Karpas-422 (cell line): ENCODE results near the gene CADM1. TPM values are rescaled to one million over a fixed set of nuclear protein-coding genes. Genes with fewer than 3 reads are reported as not detected.

Experiments used
- DNase-seq: peaks from one replicate; pipeline ENCODE4 v3.0.0-alpha.2; 2015
- H2AFZ ChIP-seq: fragments of 200-600 bp; sonication (generic); 2 replicates; pipeline ENCODE4 v1.6.1; 2014; ENCODE audit warnings: antibody characterized with exemption, low read length, mixed read lengths
- H3K27ac ChIP-seq: fragments of 200-600 bp; sonication (generic); 2 replicates; pipeline ENCODE4 v1.5.1; 2014; ENCODE audit warnings: mild to moderate bottlenecking, low read length, moderate library complexity
- H3K27me3 ChIP-seq: fragments of 200-600 bp; sonication (generic); 2 replicates; pipeline ENCODE4 v1.6.1; 2014; ENCODE audit warnings: low read length, mixed read lengths
- H3K36me3 ChIP-seq: fragments of 200-600 bp; sonication (generic); 2 replicates; pipeline ENCODE4 v1.6.1; 2014; ENCODE audit warnings: low read length, mixed read lengths; ENCODE audit not compliant: insufficient read depth
- H3K4me1 ChIP-seq: fragments of 200-600 bp; sonication (generic); 2 replicates; pipeline ENCODE4 v1.6.1; 2014; ENCODE audit warnings: mild to moderate bottlenecking, low read length, mixed read lengths
- H3K4me2 ChIP-seq: fragments of 200-600 bp; sonication (generic); 2 replicates; pipeline ENCODE4 v1.6.1; 2014; ENCODE audit warnings: low read length, low read depth, mild to moderate bottlenecking; ENCODE audit not compliant: poor library complexity, severe bottlenecking
- H3K4me3 ChIP-seq: fragments of 200-600 bp; sonication (generic); 2 replicates; pipeline ENCODE4 v1.5.1; 2014; ENCODE audit warnings: mild to moderate bottlenecking, antibody characterized with exemption, low read length, mixed read lengths
- H3K79me2 ChIP-seq: fragments of 200-600 bp; sonication (generic); 2 replicates; pipeline ENCODE4 v1.6.1; 2014; ENCODE audit warnings: mild to moderate bottlenecking, low read length, mixed read lengths
- H3K9ac ChIP-seq: fragments of 200-600 bp; sonication (generic); 2 replicates; pipeline ENCODE4 v1.6.0; 2014; ENCODE audit warnings: low read length
- H3K9me2 ChIP-seq: fragments of 200-600 bp; sonication (generic), shearing (Covaris generic); replicated peaks from 2 replicates; pipeline ENCODE4 v1.6.0; 2014; ENCODE audit warnings: mild to moderate bottlenecking, low read length, moderate library complexity; ENCODE audit not compliant: insufficient read depth
- H3K9me3 ChIP-seq: fragments of 300-700, 200-600 bp; sonication (generic); 2 replicates; pipeline ENCODE4 v1.6.1; 2014; ENCODE audit warnings: low read length, mixed read lengths
- H4K20me1 ChIP-seq: fragments of 200-600 bp; sonication (generic); 2 replicates; pipeline ENCODE4 v1.6.1; 2014; ENCODE audit warnings: mild to moderate bottlenecking, antibody characterized with exemption, low read length, low read depth; ENCODE audit not compliant: insufficient read depth
- total RNA-seq: library from RNA; depleted of rRNA; stranded (reverse); fragments of >200 nt; shearing (Covaris generic); gene quantifications from 2 replicates; pipeline ENCODE4 v1.2.3, GENCODE V29; 2014; ENCODE audit warnings: low replicate concordance

Gene CADM1
- total RNA-seq, 1 experiment from 2014 or later, result not detected

DNA sequence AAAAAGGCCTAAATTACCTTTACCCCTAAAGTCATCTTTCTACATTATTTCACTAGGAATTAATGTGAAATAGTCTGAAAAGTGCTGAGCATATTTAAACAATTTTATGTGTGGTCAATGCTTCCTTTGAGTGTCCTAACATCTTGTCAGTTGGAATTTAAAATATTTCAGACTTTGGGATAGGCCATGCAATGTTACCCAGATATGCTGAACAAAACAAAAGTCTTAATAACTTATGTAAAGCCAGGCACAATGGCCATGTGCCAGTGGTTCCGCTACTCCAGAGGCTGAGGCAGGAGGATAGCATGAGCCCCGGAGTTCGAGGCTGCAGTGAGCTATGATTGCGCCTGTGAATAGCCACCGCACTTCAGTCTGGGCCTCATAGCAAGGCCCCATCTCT lies 137.4 kb downstream of the CADM1 start:
- Histone ChIP-seq H4K20me1 (no peaks in the 10 kb centered on the region), H3K4me3 (no peak overlapping the region), H3K9me3 (no peaks in the 10 kb centered on the region), H2AFZ (no peak overlapping the region), H3K27ac (no peak overlapping the region), H3K27me3 (no peaks in the 10 kb centered on the region), H3K36me3 (no peaks in the 10 kb centered on the region), H3K9me2 (no peaks in the 10 kb centered on the region), H3K4me1 (no peaks in the 10 kb centered on the region), H3K9ac (no peak overlapping the region), H3K79me2 (no peaks in the 10 kb centered on the region), H3K4me2 (no peak overlapping the region)
- DNase-seq, result no peak

GRCh38 chr11:115365907-115366306 lies 138.3 kb downstream of the CADM1 start:
- no peaks in the 10 kb centered on the region for H3K79me2 ChIP-seq
- DNase-seq, result no peak
- no peak overlapping the region for H3K9ac ChIP-seq
- H3K4me3 ChIP-seq, result no peak overlapping the region
- H3K4me2 ChIP-seq, result no peak overlapping the region
- H3K36me3 ChIP-seq, result no peaks in the 10 kb centered on the region
- H4K20me1 ChIP-seq, result no peaks in the 10 kb centered on the region
- no peaks in the 10 kb centered on the region for H3K4me1 ChIP-seq
- H3K27me3 ChIP-seq, result no peaks in the 10 kb centered on the region
- no peaks in the 10 kb centered on the region for H3K9me2 ChIP-seq
- H3K27ac ChIP-seq, result no peak overlapping the region
- no peak overlapping the region for H2AFZ ChIP-seq
- no peaks in the 10 kb centered on the region for H3K9me3 ChIP-seq

DNA sequence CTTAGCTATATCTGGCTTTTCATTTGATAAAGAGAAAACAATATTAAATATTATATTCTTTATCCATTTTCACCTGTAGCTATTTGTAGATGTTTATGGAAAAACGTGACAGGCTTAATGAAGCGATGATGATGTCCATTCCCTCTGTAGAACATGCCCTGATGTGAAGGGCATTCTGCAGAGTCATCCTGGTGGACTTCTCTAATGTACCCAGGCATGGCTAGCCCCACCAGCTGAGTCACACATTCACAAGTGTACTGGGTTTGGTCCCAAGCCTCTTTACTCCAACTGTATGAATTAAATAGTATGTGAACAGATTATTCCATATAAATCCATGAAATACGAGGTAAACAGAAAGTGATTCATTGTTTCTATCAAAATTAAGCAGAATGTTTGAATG lies 139.3 kb downstream of the CADM1 start:
- no peak overlapping the region for H3K4me3 ChIP-seq
- H3K79me2 ChIP-seq, result no peaks in the 10 kb centered on the region
- H3K9me3 ChIP-seq, result no peaks in the 10 kb centered on the region
- no peaks in the 10 kb centered on the region for H3K4me1 ChIP-seq
- no peaks in the 10 kb centered on the region for H4K20me1 ChIP-seq
- no peaks in the 10 kb centered on the region for H3K9me2 ChIP-seq
- no peak for DNase-seq
- H3K27ac ChIP-seq, result no peak overlapping the region
- H3K27me3 ChIP-seq, result no peaks in the 10 kb centered on the region
- no peak overlapping the region for H3K4me2 ChIP-seq
- no peaks in the 10 kb centered on the region for H3K36me3 ChIP-seq
- no peak overlapping the region for H2AFZ ChIP-seq
- no peak overlapping the region for H3K9ac ChIP-seq

DNA sequence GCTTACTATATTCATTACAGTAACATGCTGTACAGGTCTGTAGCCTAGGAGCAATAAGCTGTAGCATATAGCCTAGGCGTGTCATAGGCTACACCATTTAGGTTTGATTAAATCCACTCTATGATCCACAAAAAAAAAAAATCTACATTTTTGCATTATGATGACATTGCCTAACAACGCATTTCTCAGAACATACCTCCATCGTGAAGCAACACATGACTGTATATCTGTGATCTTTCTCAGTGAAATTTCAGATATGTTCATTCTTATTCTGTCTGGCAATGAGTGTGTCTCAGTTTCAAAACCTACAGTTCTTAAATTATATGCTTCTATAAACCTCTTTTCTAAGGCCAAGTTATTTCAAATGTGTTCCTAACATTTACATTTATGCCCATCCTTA lies 140.3 kb downstream of the CADM1 start:
- no peak overlapping the region for H2AFZ ChIP-seq
- no peaks in the 10 kb centered on the region for H3K9me3 ChIP-seq

DNA sequence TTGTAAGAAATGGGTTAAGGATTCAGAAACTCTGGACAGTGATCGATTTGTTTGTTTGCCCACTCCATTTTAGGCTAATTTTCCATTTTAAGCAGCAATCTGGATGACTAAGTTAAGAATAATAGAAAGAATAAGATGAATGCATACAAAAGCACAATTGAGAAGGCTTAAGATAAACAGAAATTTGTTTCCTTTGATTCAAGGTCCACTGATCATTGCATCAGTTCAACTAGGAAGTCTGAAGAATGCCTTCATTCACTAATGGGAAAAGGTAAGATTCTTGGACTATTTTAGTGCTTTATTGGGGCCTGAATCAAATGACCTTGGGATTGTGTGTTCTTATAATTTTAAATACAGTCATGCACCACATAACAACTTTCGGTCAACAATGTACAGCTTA lies 140.8 kb downstream of the CADM1 start:
- H3K9ac ChIP-seq, result no peak overlapping the region
- H3K9me2 ChIP-seq, result no peaks in the 10 kb centered on the region
- no peak overlapping the region for H2AFZ ChIP-seq
- H3K9me3 ChIP-seq, result no peaks in the 10 kb centered on the region
- H3K4me3 ChIP-seq, result no peak overlapping the region
- H3K4me2 ChIP-seq, result no peak overlapping the region
- no peaks in the 10 kb centered on the region for H3K4me1 ChIP-seq
- no peak for DNase-seq
- no peaks in the 10 kb centered on the region for H4K20me1 ChIP-seq
- no peaks in the 10 kb centered on the region for H3K27me3 ChIP-seq
- H3K36me3 ChIP-seq, result no peaks in the 10 kb centered on the region
- no peaks in the 10 kb centered on the region for H3K79me2 ChIP-seq
- no peak overlapping the region for H3K27ac ChIP-seq

More for the DNA sequence above, 140.3 kb downstream of the CADM1 start:
- Histone ChIP-seq H3K4me2 (no peak overlapping the region), H3K4me3 (no peak overlapping the region), H3K9me2 (no peaks in the 10 kb centered on the region), H3K27me3 (no peaks in the 10 kb centered on the region), H3K27ac (no peak overlapping the region), H3K4me1 (no peaks in the 10 kb centered on the region), H3K9ac (no peak overlapping the region), H3K79me2 (no peaks in the 10 kb centered on the region), H4K20me1 (no peaks in the 10 kb centered on the region), H3K36me3 (no peaks in the 10 kb centered on the region)
- no peak for DNase-seq

GRCh38 chr11:115362997-115363396 lies 141.2 kb downstream of the CADM1 start:
- no peak overlapping the region for H3K4me2 ChIP-seq
- H3K4me1 ChIP-seq, result no peaks in the 10 kb centered on the region
- no peaks in the 10 kb centered on the region for H4K20me1 ChIP-seq
- no peaks in the 10 kb centered on the region for H3K36me3 ChIP-seq
- H3K79me2 ChIP-seq, result no peaks in the 10 kb centered on the region
- no peak overlapping the region for H3K27ac ChIP-seq
- H3K9me3 ChIP-seq, result no peaks in the 10 kb centered on the region
- DNase-seq, result no peak
- no peaks in the 10 kb centered on the region for H3K27me3 ChIP-seq
- no peaks in the 10 kb centered on the region for H3K9me2 ChIP-seq
- H2AFZ ChIP-seq, result no peak overlapping the region
- no peak overlapping the region for H3K4me3 ChIP-seq
- H3K9ac ChIP-seq, result no peak overlapping the region

- H3K36me3 ChIP-seq, result no peaks in the 10 kb centered on the region
- H3K9me3 ChIP-seq, result no peaks in the 10 kb centered on the region
- no peak overlapping the region for H3K4me3 ChIP-seq
- no peaks in the 10 kb centered on the region for H3K27me3 ChIP-seq
- no peak for DNase-seq
- no peaks in the 10 kb centered on the region for H3K4me1 ChIP-seq
- no peak overlapping the region for H3K9ac ChIP-seq
- no peaks in the 10 kb centered on the region for H3K79me2 ChIP-seq
- no peaks in the 10 kb centered on the region for H3K9me2 ChIP-seq
- no peak overlapping the region for H3K27ac ChIP-seq
- no peaks in the 10 kb centered on the region for H4K20me1 ChIP-seq
- H2AFZ ChIP-seq, result no peak overlapping the region
- no peak overlapping the region for H3K4me2 ChIP-seq
Measured at GRCh38 chr11:115361025-115361424, 143.2 kb downstream of the CADM1 start.

DNA sequence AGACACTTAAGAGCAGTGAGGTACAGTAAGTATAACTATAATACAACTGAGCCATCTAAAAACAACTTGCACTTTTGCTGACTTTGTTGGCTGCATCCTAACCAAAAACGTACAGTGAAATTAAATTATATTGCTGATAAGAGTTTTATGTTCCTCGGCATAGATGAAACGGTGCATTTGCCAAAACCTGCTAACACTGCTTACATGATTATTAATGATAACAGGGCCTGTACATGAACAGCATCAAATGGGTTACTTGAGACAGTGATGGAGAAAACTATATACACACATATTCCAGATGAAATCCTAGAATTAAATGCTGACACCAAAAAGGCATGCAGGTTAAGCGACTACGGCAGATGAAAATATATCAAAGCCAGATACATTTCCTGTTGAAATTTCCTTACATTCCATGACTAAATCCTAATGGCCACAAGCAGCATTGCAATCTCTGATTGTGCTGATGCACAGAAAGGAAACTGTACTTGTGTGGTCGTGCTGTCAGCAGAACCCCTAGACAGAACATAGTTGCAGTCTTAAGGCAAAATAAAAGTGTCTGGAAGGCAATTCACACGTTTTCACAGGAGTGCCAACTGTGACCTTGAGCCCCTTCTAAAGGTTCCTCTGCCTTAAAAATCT lies 143.9 kb downstream of the CADM1 start:
- no peak overlapping the region for H3K4me2 ChIP-seq
- no peaks in the 10 kb centered on the region for H4K20me1 ChIP-seq
- no peak for DNase-seq
- H3K36me3 ChIP-seq, result no peaks in the 10 kb centered on the region
- no peak overlapping the region for H3K4me3 ChIP-seq
- H3K79me2 ChIP-seq, result no peaks in the 10 kb centered on the region
- H3K9ac ChIP-seq, result no peak overlapping the region
- no peak overlapping the region for H2AFZ ChIP-seq
- no peaks in the 10 kb centered on the region for H3K27me3 ChIP-seq
- H3K27ac ChIP-seq, result no peak overlapping the region
- no peaks in the 10 kb centered on the region for H3K9me2 ChIP-seq
- H3K9me3 ChIP-seq, result no peaks in the 10 kb centered on the region
- no peaks in the 10 kb centered on the region for H3K4me1 ChIP-seq

DNA sequence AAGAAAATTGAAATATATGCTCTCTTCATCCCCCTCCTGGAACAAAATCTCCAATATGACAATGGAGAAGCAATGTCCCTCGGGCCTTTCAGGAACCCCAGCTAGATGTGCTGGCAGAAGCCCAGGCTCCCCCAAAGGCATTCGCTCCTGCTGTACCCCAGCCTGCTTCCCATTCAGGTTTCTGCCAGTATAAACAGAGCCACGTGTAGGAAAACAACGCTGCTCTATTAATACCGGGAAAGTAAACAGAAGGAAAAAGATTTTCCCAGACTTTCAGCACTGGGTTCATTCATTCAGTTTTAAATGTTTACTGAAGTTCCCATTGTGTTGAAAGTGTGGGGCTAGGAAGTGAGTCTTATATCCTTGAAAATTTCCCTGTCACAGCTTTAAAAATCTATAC lies 147.1 kb downstream of the CADM1 start:
- Histone ChIP-seq H3K36me3 (no peaks in the 10 kb centered on the region), H3K9me3 (no peaks in the 10 kb centered on the region), H2AFZ (no peak overlapping the region), H3K79me2 (no peaks in the 10 kb centered on the region), H4K20me1 (no peaks in the 10 kb centered on the region), H3K4me3 (no peak overlapping the region), H3K9me2 (no peaks in the 10 kb centered on the region), H3K4me1 (no peaks in the 10 kb centered on the region), H3K9ac (no peak overlapping the region), H3K27ac (no peak overlapping the region), H3K4me2 (no peak overlapping the region), H3K27me3 (no peaks in the 10 kb centered on the region)
- DNase-seq, result no peak
